Effector memory CD4-positive, alpha-beta T cell (primary cell): ENCODE results near the gene YIPF4.
A peak's percentile ranks its signal among the peaks of the same experiment; 100 is the strongest.
"Not testable (repeated sequence)": the region's sequence is repeated elsewhere in the genome, so short reads cannot be mapped to it uniquely, and the experiment has no call there.

Experiments used
- DNase-seq, 3 donors: peaks; one replicate each; pipeline ENCODE4 v3.0.0-alpha.2; 2020
- H3K27ac ChIP-seq: 2 replicates; pipeline ENCODE4 v1.7.0; 2013; ENCODE audit warnings: mild to moderate bottlenecking, low read length, moderate library complexity; ENCODE audit not compliant: insufficient read depth, poor library complexity, severe bottlenecking
- H3K27me3 ChIP-seq: replicated peaks from 2 replicates; pipeline ENCODE4 v1.7.0; 2013; ENCODE audit warnings: mild to moderate bottlenecking, low read length; ENCODE audit not compliant: insufficient read depth, control insufficient read depth, poor library complexity, severe bottlenecking
- H3K36me3 ChIP-seq: 2 replicates; pipeline ENCODE4 v1.7.0; 2013; ENCODE audit warnings: mild to moderate bottlenecking, low read length, moderate library complexity; ENCODE audit not compliant: control insufficient read depth, insufficient read depth
- H3K4me1 ChIP-seq: 2 replicates; pipeline ENCODE4 v1.7.0; 2013; ENCODE audit warnings: low read length, mild to moderate bottlenecking; ENCODE audit not compliant: control insufficient read depth, insufficient read depth, poor library complexity, severe bottlenecking
- H3K4me3 ChIP-seq: 2 replicates; pipeline ENCODE4 v1.7.0; 2013; ENCODE audit warnings: low read length, low read depth, mild to moderate bottlenecking; ENCODE audit not compliant: insufficient read depth, poor library complexity, severe bottlenecking
- H3K9me3 ChIP-seq: 2 replicates; pipeline ENCODE4 v1.7.0; 2013; ENCODE audit warnings: mild to moderate bottlenecking, low read length, moderate library complexity; ENCODE audit not compliant: control insufficient read depth

YIPF4 gene

GRCh38 chr2:32328679-32329078 is 51.0 kb downstream of the YIPF4 start:
- not testable (repeated sequence) for H3K27me3 ChIP-seq, H3K4me3 ChIP-seq, H3K36me3 ChIP-seq, H3K9me3 ChIP-seq, DNase-seq, H3K4me1 ChIP-seq, H3K27ac ChIP-seq

DNA sequence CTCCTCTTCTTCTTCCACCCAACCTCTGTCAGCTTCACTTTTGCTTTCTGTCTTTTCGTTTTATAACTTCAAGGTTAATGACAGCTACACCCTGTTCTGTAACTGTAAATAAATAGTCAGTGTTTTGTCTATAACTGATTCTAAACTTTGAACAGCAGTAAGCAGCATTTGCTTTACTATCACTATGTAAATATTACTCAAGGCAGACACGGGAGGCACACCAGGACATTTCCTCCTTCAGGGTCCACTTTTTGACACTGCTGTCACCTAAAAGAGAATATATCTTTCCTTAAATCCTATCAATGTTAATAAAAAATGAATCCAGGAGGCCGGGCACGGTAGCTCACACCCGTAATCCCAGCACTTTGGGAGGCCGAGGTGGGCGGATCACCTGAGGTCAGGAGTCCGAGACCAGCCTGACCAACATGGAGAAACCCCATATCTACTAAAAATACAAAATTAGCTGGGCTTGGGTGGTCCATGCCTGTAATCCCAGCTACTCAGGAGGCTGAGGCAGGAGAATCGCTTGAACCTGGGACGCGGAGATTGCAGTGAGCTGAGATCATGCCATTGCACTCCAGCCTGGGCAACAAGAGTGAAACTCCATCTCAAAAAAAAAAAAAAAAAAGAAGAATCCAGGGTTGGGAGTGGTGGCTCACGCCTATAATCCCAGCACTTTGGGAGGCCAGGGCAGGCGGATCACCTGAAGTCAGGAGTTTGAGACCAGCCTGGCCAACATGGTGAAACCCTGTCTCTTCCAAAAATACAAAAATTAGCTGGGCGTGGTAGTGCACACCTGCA is 51.7 kb downstream of the YIPF4 start:
- not testable (repeated sequence) for H3K4me1 ChIP-seq, DNase-seq, H3K27ac ChIP-seq

GRCh38 chr2:32330136-32330535 is 52.4 kb downstream of the YIPF4 start:
- Histone ChIP-seq H3K36me3 (no peaks in the 10 kb centered on the region), H3K4me3 (no peak overlapping the region), H3K27me3 (no peaks in the 10 kb centered on the region), H3K27ac (no peak overlapping the region), H3K4me1 (no peaks in the 10 kb centered on the region), H3K9me3 (no peaks in the 10 kb centered on the region)
- DNase-seq = no peak

More for the DNA sequence above, 51.7 kb downstream of the YIPF4 start:
- H3K27me3 ChIP-seq, H3K36me3 ChIP-seq, H3K4me3 ChIP-seq, H3K9me3 ChIP-seq: not testable (repeated sequence)

DNA sequence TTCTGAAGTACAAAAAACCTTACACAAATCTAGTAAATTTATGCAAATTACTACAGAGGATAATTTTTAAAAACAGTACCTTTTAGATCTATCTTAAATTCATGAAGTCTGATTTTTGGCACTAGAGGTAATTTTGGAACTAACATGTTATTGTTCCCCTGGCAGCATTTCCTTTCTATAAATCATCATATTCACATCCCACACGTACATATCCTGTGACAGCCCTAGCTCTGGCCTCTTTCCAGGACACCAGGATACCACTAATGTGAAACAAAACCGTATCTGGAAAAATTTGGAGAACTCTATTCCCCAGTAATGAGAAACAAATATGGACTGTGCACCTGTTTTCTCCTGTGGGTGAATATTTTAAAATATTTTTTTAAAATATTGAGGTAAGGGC is 65.1 kb downstream of the YIPF4 start:
- H3K27me3 ChIP-seq = no peaks in the 10 kb centered on the region
- no peak for DNase-seq
- H3K4me3 ChIP-seq = no peak overlapping the region
- H3K9me3 ChIP-seq = no peaks in the 10 kb centered on the region
- no peak overlapping the region for H3K27ac ChIP-seq
- H3K36me3 ChIP-seq = no peaks in the 10 kb centered on the region
- H3K4me1 ChIP-seq = no peaks in the 10 kb centered on the region

GRCh38 chr2:32350797-32351196 is 73.1 kb downstream of the YIPF4 start:
- not testable (repeated sequence) for H3K4me3 ChIP-seq, DNase-seq, H3K36me3 ChIP-seq, H3K27ac ChIP-seq, H3K4me1 ChIP-seq, H3K27me3 ChIP-seq, H3K9me3 ChIP-seq

DNA sequence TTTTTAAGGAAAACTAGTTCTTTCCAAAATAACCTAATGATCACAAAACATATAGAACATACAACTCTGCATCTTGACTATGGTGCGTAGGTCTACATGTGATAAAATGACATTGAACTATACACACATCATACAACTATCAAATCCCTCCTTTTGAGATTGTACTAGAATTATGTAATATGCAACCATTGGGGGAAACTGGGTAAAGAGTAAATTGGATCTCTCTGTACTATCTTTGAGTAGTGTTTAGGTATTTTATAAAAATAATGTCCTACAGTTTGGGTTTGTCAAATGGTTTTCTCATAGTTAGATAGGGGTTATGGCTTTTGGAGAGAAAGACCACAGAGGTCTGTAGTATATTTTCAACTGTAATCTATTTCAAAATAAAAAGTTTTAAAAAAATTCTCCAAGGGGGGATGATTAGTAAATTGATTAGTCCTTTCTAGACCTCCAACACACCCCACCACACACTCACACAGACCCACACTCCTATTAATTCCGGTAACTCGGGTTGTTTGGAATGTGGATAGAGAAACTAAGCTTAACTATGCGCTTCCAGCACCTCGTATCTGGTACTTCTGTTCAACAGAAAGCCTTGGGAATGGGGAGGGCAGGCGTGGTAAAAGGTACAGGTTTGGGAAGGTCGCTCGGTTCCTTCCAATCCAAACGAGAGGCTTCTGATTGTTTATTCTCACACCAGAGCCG is 78.4 kb downstream of the YIPF4 start:
- Histone ChIP-seq H3K9me3 (no peaks in the 10 kb centered on the region), H3K27me3 (no peaks in the 10 kb centered on the region), H3K4me3 (peak overlapping the region; percentile 96), H3K4me1 (peaks cover 12% of the 10 kb centered on the region), H3K36me3 (no peaks in the 10 kb centered on the region), H3K27ac (peak overlapping the region; percentile 80)
- no peak for DNase-seq

DNA sequence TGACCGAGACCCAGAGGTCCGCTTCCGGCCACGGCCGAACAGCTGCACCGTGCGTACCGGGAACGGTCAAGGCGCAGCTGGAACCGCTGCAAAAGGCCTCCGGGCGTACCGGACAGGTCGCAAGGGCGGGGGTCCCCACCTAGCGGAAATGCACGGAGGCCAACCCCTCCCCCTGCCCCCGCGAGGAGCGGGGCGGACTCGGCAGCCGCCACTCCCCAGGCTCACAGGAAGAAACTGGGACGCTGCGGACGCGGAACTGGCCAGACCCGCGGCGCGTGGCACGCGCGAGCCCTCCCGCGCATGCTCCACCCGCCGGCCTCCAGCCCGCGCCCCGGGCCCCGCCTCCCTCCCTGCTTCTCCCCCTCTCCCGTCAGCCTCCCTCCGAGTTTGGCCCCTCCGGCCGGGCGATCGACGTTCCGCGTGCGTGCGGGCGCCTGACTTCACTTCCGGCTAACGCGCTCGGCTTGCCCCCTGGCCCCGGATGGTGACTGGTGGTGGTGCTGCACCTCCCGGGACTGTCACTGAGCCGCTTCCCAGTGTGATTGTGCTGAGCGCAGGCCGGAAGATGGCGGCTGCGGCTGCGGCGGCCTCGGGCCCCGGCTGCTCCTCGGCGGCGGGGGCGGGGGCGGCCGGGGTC is 79.1 kb downstream of the YIPF4 start, which contains the start of gene BIRC6:
Gene BIRC6 (plus strand): TSS at position 343 of the 637 bp plus-strand sequence. CDS start 139 bp downstream, at position 482.
- H3K9me3 ChIP-seq = no peaks in the 10 kb centered on the region
- H3K4me1 ChIP-seq = peaks cover 12% of the 10 kb centered on the region
- peak within 1 kb of the TSS; percentile 96 for H3K4me3 ChIP-seq
- peak within 1 kb of the TSS; percentile 80 for H3K27ac ChIP-seq
- peak; percentile 82 to 86 (median 82) for DNase-seq
- H3K27me3 ChIP-seq = no peaks in the 10 kb centered on the region
- H3K36me3 ChIP-seq = peaks cover 3% of the 10 kb centered on the region

- Histone ChIP-seq H3K27ac (peak overlapping the region; percentile 80), H3K4me3 (peak overlapping the region; percentile 96), H3K4me1 (peaks cover 12% of the 10 kb centered on the region), H3K36me3 (peaks cover 3% of the 10 kb centered on the region), H3K9me3 (no peaks in the 10 kb centered on the region), H3K27me3 (no peaks in the 10 kb centered on the region)
- DNase-seq = peak; percentile 2 to 26 (median 17)
Measured at GRCh38 chr2:32357318-32358110, 79.8 kb downstream of the YIPF4 start.

DNA sequence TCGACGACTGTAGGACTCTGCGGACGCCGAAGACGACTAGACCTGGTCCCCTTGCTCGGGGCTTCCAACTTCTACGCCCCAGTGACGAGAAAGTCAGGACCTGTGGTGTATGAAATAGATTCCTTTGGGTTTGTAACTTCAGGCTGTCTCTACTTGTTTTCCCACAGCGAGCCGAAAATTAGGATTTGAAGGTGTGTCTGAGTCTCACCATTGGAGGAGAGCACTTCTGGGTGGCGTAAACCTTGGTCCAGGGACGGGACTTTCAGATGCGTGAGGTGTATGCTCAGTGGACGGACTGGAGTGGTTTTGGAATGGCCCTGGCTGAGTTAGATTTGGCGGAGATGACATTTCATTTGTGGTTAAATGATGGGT is 80.4 kb downstream of the YIPF4 start:
- H3K27me3 ChIP-seq = no peaks in the 10 kb centered on the region
- H3K4me3 ChIP-seq = peak overlapping the region; percentile 46
- peaks cover 12% of the 10 kb centered on the region for H3K4me1 ChIP-seq
- peaks cover 3% of the 10 kb centered on the region for H3K36me3 ChIP-seq
- H3K9me3 ChIP-seq = no peaks in the 10 kb centered on the region
- peak overlapping the region; percentile 53 for H3K27ac ChIP-seq
- no peak for DNase-seq
